GM19452 (cell line): ENCODE measurements around the gene PHKA1.
"Not testable (repeated sequence)": the region's sequence is repeated elsewhere in the genome, so short reads cannot be mapped to it uniquely, and the experiment has no call there.

Experiments
- ATAC-seq: cut with Tn5 transposase; IDR thresholded peaks from one replicate; pipeline ENCODE4 v1.9.1; 2021; ENCODE audit not compliant: unreplicated experiment

PHKA1 gene

DNA sequence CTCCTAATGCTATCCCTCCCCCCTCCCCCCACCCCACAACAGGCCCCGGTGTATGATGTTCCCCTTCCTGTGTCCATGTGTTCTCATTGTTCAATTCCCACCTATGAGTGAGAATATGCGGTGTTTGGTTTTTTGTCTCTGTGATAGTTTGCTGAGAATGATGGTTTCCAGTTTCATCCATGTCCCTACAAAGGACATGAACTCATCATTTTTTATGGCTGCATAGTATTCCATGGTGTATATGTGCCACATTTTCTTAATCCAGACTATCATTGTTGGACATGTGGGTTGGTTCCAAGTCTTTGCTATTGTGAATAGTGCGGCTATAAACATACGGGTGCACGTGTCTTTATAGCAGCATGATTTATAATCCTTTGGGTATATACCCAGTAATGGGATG lies 44.6 kb downstream of the PHKA1 start:
- not testable (repeated sequence) for ATAC-seq

DNA sequence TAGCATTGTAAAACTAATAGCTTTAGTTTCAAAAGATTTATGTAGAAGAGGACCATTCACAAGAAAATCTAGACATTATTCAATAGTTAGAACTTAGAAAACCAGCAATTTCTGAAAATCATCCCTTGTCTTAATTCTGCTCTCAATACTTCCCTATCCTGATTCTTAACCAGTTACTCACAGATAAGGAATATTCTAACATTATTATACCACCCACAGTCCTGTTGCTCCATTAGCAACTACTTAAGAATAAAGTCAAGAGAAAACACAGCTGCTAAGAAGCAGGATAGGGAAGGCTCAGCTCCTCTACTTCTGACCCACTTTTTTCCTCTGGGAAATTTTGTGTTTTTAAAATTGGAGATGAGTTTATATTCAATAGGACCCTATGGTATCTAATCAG lies 47.7 kb downstream of the PHKA1 start:
- no peak for ATAC-seq

DNA sequence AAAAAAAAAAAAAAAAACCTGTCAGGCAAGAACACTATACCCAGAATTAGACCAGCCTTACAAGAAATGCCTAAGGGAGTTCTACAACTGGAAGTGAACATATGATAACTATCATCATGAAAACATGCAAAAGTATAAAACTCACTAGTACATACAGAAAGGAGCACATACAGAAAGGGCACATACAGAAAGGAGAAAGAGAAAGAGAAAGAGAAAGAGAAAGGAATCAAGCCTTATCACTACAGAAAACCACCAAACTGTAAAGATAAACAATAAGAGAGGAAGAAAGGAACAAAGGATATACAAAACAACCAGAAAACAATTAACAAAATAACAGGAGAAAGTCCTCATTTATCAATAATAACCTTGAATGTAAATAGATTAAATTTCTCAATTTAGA lies 50.4 kb downstream of the PHKA1 start:
- ATAC-seq = no peak

DNA sequence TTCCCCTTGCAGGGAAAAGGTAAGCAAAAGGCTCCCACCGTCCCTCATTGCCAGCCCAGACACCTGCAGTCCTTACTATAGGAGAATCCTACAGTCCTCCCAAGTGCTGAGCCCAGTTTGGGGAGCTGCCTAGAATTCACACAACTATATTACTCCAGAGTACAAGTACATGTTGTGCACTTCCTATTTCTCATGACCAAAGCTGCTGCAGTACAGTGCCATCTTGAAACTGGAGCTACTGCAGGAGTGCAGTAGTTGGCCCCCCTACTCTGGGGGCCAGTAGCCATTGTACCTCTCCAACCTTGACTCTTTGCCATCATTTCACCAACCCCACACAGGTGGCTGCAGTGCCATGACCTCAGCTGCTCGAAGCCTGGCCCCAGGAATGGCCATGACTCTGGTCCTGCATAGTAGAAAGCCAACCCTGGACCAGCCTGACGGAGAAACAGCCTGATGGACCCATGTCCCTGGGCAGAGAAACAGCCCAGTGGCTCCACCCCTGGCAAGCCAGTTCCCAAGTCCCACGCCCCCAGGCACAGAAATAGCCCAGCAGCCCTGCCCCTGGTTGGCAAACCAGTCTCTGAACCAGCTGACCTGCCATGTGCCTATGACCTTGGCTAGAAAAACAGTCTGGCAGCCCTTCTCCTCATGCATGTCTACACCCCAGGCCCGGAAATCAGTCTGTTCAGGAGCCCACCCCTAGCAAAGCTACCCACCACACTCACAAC lies 51.9 kb downstream of the PHKA1 start:
- ATAC-seq = no peak

DNA sequence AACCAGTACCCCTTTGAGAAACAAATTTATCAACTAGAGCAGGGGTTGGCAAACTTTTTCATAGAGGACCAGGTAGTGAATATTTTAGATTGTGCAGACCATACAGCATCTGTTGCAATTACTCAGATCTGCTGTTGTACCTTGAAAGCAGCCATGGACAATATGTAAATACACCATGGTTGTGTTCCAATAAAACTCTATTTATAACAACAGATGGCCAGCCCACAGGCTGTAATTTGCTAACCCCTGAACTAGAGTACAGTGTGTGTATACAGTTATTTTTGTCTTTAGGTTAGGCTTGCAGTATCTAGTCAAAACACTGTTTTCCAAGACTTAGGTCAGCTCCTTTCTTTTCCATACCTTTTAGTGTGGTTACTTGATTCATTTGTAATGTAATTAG lies 54.4 kb downstream of the PHKA1 start:
- no peak for ATAC-seq

DNA sequence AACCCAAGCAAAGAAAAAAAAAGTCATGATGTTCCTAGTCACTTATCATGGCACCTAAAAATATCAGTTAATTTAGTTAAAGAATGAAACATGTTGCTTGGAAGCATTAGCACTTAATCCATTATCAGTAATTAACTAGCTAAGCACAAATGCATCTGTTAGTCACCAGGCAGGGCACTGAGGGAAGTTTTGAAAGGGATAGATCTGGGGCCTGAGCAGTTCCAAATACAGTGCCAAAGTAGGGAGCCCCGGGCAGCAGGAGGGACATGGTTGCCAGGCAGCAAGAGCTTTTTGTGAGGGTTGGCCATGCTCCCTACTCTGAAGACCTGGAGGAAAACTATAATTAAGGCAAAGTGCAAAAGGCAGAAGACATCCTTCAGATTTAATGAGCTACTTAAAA lies 62.0 kb downstream of the PHKA1 start:
- no peak for ATAC-seq

DNA sequence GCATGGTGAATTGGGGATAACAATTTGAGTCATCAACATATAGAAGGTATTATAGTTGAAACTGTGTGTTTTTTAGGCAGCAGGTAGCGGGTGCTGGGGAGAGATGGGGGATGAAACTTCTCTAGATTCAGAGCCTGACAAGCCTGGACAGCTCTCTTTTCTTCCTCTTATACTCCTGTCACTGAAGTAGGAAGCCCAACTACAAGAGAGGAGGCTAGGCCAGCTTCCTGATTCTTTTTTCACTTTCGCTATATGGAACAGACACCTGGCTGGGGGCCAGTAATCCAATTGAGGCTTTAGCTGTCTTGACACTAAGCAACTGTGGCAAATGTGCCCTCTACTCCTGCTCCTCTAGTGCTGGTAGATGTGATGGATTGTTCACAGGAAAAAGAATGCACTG lies 69.2 kb downstream of the PHKA1 start:
- ATAC-seq = no peak

DNA sequence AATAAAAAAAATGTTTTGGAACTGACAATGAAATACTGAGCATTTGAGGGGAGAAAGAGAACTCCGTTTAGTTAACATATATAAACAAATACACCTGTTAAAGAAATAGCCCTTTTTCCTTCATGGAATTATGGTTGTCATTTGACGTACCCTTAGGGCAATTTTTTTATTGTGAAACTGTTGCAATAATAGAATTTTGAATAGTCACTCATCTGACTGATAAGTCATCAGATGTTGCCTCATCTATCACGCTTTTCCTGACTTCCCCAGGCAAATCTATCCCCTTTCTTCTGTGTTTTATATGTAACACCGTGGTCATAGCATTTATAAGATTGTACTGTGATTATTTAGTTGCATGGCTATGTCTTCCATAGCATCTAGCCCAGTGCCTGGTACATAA lies 72.5 kb downstream of the PHKA1 start:
- no peak for ATAC-seq

DNA sequence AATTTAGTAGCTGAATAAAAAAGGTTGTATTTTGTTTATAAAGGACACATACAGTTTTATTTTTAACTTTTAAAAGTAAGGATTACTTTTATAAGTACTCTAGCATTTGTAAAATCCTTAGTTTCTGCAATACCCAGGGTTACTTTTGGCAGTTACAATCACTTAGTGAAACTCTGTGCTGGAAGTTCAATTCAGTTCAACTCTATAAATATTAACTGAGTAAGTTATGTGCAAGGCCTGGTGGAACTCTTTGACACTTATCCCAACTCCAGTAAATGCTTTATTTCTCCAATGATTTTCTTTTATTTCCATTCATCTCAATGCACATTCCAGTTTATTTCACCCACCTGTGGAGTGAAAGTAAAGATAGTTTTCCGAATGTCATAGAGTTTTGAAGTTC lies 78.2 kb downstream of the PHKA1 start:
- ATAC-seq = no peak

DNA sequence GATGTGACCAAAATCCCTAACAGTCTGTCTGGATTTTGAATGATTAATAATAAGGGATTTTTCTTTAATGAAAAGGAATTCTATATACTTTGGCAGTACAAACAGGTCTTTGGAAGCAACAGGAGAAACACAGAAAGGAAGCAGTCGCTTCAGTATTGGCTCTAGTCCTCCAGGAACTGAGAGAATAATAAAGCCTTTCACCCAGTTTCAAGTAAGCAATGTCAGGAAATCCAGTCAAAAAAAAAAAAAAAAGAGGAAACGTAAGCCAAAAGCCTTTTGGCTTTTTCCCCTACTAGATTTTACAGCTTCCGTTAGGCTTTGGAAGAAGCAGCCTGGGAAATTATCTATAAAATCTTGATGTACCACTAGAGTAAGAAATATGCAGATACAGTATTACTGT lies 79.8 kb downstream of the PHKA1 start:
- no peak for ATAC-seq

DNA sequence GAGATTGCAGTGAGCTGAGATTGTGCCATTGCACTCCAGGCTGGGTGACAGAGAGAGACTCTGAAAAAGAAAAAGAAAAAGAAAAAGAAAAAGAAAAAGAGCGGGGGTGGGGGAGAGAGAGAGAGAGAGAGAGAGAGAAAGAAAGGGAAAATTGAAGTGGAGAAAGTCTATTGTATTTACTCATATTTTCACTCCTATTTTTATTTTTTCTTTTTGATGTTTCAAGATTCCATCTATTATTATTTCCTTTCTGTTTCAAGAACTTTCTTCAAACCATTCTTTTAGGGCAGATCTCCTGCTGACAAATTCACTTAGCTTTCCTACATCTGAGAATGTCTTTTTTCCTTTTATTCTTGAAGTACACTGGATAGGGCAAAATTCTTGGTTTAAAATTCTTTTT lies 83.9 kb downstream of the PHKA1 start:
- ATAC-seq = no peak

DNA sequence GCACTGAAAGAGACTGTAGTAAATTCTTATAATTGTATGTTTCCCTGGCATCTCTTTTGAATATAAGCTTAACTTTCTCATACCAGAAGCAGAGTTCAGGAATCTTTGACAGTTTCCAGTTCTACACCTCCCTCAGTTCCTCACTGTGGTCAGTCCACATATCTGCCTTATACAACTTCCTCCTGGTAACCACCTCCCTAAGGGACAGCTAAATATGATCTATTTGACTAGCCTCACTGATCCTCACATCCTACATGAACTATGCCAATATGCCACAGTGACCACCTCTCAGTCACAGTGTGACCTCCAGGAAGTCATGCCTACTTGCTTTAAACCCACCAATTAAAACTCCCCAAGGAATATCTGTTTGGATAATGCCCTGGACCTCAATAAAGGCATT lies 89.9 kb downstream of the PHKA1 start:
- no peak for ATAC-seq

DNA sequence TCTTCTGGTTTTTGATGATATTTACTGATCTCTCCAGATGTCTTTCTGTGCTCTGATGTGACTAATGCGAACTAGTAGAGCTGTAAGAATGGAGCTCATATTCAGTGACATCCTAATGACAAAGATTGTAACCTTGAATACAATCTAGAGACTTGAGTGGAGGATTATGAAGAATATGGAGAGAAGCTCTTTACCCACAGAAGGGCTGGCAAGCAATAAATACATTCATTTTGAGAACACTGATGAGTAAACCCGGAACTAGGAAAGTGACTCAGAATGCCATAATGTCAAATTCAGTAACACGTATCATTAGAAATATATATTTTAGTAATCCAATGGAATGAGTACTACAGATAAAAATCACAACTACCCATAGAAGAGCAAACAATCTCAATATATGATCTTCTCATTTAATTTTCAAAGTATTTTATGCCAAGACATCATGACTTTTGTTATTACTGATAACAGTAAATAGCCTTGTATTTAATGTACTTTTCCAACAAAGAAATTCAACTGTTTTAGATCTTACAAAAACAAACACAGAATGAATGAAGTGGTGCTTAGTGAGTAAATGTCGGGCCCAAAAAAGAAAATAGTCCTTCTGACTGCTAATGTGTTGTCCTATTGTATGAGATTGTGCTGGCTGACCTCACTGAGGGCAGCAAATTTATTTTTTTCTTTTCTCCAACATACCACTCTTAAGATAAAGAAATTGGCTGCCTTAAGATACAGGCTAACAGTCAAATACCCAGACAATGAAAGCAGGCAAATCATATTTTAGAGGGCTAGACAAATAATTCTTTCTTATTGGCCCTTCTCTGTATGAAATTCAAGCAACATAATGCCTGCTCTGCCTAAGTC lies 92.3 kb downstream of the PHKA1 start:
- ATAC-seq = peak; percentile 86

DNA sequence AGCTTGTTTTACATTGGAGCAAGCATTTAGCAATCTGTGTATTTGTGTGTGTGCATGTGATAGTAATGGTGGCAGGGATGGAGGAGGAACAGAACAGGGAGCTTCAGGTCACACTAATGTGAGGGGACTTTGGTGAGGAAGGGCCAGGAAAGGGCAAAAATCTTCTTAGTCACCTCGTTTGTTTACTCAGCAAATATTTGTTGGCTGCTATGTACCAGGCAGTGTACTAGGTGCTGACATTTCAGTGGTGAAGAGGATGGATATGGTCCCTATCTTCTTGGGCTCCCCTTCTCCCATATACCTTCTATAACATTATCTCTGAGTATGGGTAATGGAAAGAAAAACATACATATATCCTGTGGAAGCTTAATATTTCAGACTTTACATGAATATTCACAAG lies 92.9 kb downstream of the PHKA1 start:
- peak; percentile 28 for ATAC-seq

DNA sequence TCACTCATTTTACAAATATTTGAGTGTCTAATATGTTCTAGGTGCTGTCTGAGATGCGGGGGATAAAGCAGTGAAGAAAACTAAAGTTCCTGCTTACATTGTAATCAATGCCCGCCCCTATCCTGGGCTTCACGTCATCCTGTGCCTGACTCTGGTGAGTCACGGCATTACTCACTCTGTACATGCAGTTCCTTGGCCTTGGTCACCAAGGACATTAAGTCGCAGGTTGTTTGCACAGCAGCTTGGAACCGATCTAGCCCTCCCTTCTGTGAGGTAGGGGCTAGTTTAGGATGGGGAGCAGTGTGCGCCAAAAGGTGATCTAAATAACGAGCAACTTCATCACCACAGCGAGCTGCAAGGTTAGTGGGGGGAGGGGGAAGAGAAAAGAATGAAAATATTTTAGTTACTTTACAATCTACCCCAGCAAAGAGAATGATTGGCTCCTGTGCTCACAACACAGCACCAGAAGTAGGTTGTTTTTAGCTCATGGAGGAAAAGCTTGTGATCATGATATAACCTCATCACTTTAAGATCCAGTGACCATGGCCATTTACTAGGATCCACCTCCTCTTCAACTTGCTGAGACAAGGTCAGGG lies 93.5 kb downstream of the PHKA1 start:
- no peak for ATAC-seq

DNA sequence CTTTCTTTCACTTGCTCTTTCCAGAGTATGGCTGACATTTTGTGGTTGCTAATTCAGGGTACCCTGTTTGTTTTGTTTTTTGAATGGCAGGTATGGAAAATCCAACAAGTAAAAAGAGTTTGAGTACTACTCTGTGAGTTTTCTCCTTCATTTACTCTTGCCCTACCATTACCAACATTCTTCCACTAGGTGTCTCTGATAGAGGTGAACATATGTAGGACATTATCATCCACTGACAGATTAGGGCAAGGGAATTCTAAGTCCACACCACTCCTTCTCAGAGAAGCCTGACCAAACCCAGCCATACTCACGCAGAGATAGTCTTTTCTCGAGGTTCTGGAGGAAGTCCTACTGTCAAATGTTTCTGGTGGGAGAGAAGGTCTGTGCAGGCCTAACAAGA lies 104.8 kb downstream of the PHKA1 start:
- ATAC-seq = no peak

DNA sequence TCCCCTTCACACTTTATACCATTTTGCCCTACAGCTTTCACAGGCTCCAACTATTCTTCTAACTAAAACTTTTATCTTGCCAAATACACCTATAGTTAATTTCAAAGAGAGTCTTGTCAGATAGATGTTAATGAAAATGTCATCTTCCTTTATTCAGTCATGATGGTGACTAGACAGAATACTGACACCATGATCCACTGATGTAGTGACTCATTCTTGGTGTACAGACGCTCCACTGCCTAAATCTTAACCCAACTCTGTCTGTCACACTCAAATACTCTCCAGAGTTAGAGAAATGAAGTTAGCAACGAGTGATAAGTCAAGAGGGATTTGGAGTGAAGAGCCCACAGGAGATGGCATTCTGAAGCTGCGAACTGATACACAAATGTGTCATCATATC lies 109.4 kb downstream of the PHKA1 start:
- no peak for ATAC-seq

DNA sequence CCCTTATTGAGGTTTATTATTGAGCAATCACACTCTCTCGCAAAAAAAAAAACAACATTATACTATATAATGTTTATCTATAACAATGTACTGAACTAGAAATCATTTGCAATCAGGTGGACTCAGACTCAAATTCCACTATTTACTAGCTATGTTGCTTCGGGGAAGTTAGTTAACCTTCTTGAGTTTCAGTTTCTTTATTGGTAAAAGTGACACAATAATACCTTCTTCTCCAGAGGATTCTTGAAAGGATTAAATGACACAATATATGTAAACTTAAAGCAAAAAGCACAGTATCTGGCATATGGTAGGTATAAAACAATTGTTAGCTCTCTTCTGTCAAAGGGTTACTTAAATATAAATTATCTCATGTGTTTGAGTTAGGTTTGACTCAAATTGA lies 110.0 kb downstream of the PHKA1 start:
- ATAC-seq = no peak

DNA sequence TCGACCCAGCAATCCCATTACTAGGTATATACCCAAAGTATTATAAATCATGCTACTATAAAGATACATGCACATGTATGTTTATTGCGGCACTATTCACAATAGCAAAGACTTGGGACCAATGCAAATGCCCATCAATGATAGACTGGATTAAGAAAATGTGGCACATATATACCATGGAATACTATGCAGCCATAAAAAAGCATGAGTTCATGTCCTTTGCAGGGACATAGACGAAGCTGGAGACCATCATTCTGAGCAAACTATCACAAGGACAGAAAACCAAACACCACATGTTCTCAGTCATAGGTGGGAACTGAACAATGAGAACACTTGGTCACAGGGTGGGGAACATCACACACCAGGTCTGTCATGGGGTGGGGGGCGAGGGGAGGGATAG lies 123.1 kb downstream of the PHKA1 start:
- not testable (repeated sequence) for ATAC-seq

DNA sequence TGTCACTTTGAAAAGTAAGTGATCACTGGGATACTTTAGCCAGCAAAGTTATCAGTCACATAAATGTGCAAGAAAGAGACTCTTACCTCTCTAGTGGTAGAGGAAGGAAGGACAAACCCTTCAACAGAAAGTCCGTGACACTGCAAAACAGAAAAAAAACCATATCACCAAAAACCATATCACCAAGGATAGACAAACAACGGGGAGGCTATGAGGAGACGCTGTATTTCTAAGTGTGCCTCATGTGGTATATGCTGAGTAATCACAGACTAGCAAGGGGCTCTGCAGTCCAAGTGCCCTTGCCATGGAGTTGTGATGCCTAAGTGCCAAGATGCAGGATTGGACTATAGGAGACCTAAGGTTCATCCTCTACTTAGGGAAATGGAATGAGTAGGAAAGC lies 129.9 kb downstream of the PHKA1 start:
- ATAC-seq = no peak

DNA sequence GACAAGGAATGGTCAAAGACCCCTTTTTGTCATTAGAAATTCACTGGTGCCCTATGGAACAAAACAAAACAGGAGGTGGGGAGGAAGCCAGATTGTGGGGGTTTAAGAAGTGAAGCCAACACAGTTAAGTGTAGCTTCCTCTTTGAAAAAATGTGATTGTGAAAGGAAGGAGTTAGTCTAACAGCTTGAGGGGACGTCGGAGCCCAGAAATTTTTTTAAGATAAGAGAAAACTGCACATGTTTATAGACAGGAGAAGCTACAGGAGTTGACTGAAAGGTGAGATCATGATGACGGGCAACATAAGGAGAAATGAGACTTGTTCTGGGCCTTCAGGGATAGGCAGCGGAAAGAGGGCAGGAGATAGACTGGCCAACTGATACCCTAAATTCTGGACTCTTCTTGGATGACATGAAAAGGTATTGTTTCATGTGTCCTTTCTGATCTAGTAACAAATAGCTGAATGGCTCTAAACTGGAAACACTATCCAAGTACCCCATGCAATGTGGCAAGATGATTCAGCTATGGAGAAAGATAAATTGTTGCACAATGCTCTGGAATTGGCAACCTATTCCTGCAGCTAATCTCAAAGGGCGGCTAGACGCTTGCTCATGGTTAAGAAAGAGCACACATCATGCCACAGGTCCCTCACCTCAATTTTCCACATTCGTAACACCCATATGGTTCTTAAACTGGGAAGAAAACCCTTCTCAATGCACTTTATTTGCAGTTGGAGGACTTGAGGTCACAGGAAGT lies 137.8 kb downstream of the PHKA1 start:
- ATAC-seq = no peak

DNA sequence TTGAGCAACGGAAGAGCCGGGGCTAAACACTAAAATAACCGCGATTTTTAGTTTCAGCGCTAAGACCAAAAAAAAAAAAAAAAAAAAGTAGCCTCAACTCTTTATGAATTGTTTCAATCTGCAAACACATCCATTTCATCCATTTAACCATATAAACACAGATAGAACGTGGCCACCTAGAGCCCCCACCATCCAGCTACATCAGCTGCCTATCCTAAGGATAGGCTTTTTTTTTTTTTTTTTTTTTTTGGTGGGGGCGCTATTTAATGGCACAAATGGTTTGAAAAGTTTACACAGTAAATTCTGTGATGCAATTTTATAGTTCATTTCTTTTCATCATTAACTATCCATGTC lies 141.0 kb downstream of the PHKA1 start:
- peak; percentile 37 for ATAC-seq
